ENCODE data around the gene GBX2.
"Not testable (repeated sequence)": the region's sequence is repeated elsewhere in the genome, so short reads cannot be mapped to it uniquely, and the experiment has no call there.

GBX2 gene

DNA sequence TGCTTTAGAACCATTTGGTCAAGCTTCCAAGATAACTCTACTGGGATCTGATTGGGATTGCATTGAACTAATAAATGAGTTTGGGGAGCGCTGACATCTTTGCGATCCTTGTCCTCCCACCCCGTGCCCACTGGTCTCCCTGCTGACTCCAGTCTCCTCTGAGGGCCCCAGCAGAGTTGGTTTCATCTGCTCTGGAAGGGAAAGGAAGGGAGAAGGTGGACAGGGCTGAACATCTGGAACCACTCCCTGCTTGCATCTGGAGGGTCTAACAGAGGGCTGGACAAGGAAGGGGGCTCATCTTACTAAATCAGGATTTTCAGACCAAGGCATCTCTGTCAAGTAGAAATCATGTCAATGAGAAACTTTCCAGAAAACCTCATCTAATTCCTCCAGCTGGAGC, 12.8 kb downstream of the GBX2 start:
- no peak for DNase-seq

DNA sequence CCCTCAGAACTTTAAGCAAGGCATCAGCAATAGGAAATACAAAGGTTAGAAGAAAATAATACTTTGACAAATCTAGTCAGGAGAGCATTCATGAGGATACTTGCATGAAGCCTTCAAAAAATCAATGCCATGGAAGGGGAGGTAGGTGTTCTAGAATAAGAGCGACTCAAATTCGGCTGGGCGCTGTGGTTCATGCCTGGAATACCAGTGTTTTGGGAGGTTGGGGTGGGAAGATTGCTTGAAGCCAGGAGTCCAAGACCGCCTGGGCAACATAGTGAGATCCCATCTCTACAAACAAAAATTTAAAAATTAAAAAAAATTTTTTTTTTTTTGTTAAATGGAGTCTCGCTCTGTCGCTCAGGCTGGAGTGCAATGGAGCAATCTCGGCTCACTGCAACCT, 21.8 kb downstream of the GBX2 start:
- no peak for DNase-seq

DNA sequence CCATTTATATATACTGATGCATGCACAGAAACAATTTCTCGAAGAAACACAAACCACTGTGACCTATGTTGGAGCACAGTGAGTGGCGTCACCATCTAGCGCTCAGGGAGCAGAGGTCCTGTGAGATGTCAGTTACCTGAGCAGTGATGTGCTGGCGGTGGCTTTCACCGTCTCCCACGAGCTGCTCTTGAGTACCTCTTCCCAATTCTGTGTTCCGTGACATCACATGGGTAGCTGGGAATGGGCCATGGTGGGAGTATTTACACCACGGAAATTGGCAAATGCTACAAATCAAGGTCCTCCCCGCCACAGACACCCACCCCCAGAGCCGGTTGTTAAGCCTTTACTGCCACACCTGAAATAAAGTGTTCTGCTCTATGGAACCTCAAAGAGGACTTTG, 24.4 kb downstream of the GBX2 start:
- no peak for DNase-seq

DNA sequence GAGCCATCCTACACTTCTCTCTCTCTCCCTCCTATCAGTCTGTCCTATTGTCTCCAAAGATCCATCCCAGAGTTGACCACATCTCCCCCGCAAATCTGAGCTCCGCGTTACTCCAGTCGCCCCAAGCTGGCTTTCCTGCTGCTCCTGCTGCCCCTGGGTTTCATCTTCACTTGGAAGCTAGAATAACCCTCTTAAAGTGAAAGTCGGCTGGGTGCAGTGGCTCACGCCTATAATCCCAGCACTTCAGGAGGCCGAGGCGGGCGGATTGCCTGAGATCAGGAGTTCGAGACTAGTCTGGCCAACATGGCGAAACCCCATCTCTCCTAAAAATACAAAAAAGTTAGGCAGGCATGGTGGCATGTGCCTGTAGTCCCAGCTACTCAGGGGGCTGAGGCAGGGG, 26.6 kb downstream of the GBX2 start:
- not testable (repeated sequence) for DNase-seq

DNA sequence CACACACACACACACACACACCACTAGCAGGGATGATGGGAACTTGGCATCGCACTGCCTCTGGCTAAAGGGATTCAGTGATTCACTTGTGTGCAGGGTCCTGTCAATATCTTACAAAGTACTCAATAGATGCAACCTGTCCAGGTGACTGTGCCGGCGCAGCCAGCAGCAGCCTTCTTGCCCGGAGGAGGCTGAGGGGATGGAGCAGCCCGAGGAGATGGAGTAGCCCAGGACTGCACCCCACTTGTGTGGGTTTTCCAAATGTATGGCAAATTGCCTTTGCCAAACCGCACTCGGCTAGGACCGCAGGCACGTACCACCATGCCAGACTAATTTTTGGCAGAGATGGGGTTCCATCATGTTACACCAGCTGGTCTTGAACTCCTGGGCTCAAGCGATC, 31.1 kb downstream of the GBX2 start:
- DNase-seq, result no peak

DNA sequence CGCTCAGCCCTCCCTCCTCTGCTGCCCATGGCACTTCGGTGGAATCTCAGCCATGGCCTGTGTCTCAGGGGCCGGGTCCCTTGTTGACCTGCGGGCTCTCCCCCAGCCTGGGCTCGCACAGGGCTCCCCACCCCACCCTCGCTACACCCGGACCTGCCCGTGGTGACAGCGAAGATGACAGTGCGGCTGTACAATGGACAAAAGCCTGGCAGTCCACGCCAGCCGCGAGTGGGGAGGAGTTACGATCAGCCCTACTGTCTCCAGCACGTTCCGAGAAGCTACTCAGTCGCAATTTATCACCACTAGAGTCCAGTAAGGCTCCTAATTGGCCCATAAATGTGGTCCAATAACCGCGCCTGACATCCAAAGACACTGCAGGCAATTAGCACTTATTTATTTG, 31.6 kb downstream of the GBX2 start:
- DNase-seq, result no peak

DNA sequence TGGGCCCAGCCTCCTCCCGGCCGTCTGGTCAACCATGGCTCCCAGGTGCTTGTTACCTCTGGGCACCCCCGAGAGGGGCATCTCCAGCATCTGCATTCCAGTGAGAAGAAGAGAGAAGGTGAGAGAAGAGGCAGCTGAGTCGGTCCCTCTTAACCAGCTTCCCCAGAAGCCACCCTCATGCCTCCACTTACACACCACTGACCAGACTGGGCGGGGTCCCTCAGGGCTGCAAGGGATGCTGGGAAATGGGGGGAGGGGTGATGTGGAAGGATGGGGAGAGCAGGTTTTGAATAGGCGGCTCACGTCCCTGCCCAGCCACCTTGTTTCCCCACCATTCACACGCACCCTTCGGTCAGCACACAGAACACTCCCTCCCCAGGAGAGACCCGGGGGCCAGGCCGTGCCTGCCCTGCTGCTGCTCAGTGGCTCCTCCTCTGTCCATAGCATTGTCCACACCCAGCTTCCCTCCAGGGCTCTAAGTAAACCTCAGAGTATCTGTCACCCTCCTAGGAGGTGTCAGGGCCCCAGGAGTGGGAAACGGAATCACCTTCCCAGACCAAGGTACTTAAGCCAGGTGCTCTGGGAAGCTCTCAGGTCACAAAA, 34.7 kb downstream of the GBX2 start:
- no peak for DNase-seq

DNA sequence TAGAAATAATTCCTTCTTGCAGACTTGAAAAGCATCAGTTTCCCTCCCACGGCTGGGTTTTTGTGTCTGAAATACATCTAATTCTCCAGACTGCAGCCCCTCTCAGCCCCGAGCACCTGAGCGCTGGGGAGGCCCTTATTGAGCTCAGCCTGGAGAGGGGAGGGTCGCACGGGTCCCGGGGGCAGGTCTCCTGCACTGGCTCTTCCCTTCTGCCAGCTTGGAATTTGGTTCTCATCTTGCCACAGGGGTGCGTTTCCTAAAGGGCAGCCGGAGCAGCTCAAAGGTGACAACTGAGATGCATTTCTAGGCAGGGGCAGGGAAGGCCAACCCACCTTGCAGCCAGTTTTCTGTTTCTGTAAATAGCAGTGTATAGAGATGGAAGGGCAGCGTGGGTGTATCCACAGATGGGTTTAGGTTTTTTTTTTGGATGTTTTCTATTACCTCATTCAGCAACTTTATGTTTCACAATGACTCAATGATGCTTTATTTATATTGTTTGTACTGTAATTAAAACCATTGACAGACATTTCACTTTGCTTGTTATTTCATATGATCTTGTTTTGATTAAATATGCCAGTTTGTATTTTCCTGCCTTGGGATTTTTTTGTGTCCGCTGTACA, 37.0 kb downstream of the GBX2 start:
- DNase-seq, result no peak

DNA sequence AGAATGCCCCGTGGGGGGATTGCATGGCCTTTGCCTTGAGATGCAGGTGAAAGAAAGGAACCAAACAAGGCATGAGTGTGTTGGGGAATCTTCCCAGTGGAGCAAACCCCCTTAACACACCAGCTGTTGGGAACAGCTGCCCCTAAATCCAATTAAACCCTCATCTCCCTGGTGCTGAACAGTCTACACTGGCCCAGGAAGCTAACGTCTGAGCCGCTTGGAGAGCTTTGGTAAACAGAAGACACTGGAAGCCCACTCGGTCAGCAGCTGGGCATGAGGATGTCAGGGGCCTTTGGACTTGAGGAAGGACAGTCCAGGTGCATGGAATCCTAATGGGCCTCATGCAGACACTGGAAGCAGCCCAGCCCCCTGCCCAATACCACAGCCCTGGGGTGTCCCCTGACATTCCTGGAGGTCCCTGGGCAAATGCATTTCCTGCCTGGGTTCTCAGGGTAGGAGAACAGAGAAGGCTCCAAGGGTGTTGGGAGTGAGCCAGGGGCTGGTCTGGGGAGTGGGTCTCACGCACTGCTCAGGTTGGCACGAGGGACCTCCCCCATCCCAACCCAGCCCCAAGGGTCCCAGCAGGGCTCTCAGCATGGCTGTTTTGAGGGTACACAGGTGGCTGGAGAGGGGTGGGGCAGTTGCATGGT, 37.7 kb downstream of the GBX2 start:
- DNase-seq, result no peak

DNA sequence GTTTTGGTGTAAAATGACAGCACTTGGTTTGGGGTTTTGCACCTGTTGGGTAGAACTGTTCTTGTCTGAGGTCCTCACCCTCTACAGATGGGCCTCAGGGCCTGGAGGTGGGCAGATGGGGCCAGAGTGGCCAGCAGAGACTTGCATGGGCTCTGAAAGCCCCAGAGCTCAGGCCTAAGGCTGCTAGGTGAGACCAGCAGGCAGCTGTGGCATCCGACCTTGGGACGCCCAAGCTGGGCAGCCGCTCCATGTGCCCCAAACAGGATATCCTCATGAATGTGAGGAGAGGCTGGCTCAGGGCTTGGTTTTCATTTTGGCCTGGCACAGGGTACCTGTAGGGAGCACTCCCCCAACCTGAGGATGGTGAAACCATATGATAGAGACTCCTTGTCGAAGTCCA, 38.3 kb downstream of the GBX2 start:
- DNase-seq, result no peak

DNA sequence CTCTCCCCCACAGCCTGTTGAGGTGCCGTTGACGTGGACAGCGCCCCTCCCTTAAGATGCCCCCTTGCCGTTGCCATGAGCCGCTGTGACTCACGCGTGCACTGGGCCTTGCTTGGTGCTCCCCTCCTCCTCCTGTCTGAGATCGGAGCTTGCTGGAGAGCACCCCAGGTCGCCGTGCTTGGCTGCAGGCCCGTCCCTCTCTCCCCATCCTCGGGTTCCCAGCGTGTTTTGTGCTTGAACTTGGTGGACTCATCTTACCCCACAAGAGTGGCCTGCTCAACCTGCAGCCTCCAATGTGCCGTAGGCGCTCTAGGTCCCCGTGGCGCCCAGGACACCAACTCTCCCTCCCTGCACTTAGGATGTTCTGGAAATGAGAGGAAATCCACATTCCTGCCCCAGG, 39.9 kb downstream of the GBX2 start:
- DNase-seq, result no peak

DNA sequence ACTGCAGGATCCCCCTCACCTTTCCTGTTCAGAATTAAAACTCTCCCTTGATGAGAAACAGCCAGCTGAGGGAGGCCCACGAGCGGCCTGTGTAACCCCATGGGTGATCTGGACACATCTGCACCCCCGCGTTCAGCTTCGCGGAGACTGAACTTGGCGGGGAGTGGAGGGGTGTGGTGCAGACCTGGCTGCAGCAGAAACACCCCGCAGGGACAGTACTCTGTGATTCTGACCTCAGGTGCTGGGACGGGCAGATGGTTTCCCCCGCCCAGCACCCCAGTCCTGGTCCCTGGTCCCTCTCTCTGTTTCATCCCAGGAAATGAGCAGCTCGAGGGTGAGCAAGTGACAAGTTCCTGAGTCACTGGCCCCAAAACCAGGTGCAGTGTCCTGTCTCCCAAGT, 41.2 kb downstream of the GBX2 start:
- no peak for DNase-seq

DNA sequence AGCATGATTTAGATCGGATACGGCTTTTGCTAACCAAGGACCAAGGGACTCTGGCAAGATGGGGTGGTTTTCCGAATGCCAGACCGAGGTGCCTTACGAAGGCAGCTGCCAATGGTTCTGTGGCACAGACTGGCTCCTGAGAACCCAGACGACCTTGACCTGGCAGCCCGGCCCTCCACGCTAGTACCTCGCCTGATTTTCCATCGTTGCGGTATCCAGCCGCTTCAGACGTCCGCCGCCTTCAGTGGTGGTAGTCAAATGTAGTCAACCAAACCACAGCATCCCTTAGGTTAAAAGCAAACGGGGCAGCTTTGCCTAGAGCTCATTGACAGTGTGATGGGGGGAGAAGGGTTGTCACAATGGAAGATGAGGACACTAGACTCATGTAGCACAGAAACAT, 42.6 kb downstream of the GBX2 start:
- no peak for DNase-seq

DNA sequence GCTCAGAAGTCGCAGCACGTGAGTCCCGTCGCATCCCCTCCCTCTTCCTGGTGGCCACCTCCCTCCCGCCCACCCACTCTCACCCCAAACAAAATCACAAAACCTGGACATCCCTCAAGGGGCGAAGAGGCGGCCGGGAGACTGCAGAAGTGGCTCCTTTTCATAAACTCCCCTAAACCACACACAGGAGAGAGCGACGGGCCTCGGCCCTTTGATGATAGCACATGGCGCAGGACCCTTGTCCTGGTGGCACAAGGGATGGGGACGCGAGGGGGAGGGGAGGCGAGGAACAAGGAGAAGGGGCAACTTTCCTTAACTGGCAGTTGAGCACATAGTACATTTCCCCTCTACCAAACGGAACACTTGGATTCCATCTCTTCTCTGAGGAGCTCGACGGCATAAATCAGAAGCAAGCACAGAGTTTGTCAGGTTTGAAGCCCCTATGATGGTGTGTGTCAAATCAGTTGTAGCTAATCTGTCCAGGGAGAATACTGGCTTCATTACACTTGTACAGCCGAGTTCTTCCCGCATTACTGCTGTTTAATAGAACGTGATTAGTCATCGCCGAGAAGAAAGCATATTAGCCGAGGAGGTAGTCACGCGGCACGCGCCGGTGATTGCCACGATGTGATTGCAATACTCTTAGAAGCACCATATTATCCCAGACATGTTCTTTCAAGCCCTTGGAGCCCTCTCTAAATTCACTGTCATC, 43.8 kb downstream of the GBX2 start:
- peak; percentile 44 for DNase-seq

DNA sequence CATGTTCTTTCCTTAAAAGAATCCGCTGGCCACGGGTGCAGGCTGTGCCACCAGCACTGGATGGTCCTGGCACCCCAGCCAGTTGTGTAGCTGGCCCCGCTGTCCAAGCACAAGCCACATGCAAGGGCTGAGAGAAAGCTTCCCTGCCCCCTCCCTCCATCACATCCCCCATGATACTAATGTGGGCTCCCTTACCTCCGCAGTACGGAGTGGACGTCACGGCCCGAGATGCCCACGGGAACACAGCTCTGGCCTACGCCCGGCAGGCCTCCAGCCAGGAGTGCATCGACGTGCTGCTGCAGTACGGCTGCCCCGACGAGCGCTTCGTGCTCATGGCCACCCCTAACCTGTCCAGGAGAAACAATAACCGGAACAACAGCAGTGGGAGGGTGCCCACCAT, 44.5 kb downstream of the GBX2 start:
- DNase-seq, result no peak

DNA sequence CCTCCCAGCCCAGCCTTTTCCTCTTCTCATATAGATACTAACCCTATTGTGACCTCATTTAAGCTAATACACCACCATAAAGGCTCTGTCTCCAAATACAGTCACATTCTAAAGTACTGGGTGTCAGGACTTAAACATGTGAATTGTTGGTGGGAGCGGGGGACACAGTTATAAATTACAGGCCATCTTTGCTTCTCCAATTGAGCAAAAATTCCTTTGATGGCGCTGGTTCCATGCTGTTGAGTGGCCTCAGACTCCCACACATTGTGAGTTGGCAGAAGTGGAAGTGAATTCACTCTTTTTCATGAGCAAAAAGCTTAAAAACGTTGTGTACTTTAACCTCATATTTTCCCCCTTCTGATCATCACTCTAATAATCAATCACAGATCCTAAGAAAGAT, 46.0 kb downstream of the GBX2 start:
- DNase-seq, result no peak

DNA sequence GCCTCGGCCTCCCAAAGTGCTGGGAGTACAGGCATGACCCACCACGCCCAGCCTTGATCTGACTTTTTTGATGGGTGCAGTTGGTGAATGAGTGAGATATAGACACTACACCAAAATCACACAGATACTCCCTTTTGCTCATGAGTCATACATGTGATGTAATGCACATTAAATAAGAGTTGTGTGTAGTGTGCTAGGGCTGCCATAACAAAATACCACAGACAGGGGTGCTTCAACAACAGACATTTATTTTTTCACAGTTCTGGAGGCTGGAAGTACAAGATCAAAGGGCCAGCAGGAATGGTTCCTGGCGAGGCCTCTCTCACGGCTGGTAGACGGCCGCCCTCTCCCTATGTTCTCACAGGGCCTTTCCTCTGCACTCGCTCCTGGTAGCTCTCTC, 46.6 kb downstream of the GBX2 start:
- DNase-seq, result no peak

DNA sequence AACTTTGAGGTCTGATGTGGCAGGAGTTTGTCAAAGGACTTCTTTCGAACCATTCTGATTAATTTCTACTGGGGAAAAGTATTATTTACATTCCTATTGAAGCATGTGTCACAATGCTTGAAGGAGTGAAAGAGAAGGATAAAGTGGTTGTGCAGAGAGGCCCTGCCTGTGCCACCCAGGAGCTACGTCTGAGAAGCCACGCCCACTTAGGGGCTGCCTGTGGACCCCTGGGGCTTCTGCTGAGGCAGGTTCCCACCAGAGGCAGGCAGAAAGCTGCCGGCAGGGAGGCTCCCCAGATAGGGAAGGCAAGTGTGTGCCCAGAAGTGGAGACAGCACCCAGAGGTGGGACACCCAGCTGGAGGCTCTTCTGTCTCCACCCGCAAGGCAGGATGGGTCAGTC, 47.4 kb downstream of the GBX2 start:
- DNase-seq, result no peak

DNA sequence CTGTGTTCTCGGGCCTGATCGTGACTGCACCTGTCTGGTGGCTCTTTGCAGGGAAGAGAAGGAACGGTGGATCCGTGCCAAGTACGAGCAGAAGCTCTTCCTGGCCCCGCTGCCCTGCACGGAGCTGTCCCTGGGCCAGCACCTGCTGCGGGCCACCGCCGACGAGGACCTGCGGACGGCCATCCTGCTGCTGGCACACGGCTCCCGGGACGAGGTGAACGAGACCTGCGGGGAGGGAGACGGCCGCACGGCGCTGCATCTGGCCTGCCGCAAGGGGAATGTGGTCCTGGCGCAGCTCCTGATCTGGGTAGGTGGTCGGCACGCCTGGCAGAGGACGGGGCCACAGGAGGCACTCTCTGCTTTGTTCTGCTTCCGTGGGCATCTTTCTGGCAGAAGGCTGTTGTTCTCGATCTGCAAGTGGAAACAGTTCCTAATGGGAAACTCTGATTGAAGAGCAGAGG, 48.0 kb downstream of the GBX2 start:
- no peak for DNase-seq

DNA sequence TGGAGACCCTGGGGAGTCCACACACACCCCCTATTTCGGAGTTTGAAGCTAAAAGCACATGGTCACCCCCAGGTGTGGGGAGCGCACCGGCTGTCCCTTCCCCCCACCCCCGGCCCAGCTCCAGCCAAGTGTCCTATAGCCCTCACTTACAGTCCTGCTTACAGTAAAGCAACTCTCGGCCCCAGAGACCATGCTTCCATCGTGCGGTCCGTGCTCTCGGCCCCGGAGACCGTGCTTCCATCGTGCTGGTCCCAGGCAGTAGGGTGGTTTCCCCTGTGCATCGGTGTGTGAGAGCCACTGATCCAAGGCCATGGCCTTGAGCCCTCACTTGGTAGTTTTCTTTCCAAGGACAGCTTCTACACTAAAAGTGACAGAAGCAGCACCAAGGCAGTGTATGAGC, 48.7 kb downstream of the GBX2 start:
- DNase-seq, result no peak

DNA sequence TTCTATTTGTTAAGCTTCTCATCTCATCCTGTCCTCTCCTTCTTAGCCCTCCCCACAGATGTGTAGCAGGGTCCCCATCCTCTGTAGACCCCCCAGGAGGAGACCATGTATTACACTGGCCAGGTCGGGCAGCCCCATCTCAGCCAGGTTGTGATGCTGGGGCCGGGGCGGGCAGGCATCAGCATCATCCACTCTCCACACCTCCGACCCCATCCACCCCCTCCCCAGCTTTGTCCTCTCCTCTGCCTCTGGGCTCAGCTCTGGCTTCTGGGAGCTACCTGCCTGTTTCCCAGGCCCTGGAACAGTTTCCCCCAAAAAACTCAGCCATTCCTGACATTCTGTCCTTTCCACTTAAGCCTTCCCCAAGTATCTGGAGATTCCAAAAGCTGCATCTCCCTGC, 49.2 kb downstream of the GBX2 start:
- no peak for DNase-seq

DNA sequence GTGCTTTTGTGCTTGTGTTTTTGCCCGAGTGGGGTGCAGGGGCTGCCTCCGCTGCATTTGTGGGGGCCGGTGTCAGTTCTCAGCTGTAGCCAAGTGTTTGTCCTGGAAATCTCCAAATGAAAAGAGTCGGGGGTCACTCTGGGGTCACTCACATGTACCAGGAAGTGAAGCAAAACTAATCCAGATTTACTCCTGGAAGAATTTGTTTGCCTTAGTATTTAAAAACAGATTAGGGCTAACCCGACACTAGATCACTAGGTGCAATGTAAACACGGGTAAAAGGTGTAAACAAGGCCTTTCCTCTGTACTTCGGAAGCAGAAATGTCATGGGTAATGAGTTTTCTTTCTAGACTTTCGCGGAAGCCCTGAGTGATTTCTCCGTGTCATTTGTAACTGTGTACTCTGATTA, 50.3 kb downstream of the GBX2 start:
- DNase-seq, result peak; percentile 72

DNA sequence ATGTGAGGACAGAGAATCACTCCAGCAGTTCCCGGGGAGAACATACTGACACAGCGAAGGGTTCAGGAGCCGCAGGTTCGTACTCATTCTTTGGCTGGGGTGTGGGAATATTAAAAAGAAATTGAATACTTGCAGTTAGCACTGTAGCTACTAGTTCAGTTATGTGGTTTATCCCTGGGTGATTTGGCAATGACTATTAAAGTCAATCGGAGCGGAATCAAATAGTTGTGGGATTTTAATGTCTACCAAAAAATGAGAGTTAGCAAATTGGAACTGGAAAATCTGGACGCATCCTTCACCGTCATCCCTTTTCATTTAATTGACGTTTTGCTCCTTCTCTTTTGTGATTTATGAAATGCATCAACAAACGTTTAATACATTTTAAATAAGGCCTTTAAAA, 50.8 kb downstream of the GBX2 start:
- peak; percentile 46 for DNase-seq
